B cell (primary cell): ENCODE measurements around the gene ASPSCR1.

Source experiments
- CTCF ChIP-seq: fragments of 200-600 bp; IDR thresholded peaks from one replicate; pipeline ENCODE4 v1.8.0; 2022; ENCODE audit warnings: antibody characterized with exemption, mild to moderate bottlenecking
- EZH2 ChIP-seq: IDR thresholded peaks from 2 replicates; pipeline ENCODE4 v1.6.1; 2012; ENCODE audit warnings: borderline replicate concordance, low read depth, mild to moderate bottlenecking, moderate library complexity, low read length; ENCODE audit not compliant: insufficient read depth, poor library complexity, severe bottlenecking

DNA sequence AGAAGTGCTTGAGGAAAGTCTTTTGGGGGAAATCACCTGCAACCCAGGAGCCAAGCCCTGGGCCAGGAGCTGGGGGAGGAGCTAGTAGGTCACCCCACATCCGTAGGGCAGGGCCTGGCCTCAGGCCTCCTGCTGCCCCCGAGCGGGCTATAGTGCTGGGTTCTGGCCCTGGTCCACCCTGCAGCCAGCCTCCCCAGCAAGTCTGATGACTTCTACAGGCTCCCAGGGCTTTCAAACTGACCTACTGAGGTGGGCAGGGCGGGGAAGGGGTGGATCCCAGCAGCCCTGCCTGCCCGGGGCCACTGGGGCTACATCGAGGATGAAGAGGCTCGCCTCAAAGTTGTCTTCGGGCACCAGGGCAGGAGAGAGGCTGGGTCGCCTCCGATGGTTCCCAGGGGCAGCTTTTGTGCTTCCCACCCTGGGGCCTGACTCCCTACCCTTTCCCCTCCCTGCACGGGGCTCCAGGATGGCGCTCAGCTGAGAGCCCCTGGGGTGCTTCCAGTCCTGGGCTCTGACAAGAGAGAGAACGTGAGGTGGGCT is 40.3 kb downstream of the ASPSCR1 start:
- TF ChIP-seq CTCF, result no peak
- TF ChIP-seq EZH2, result no peak
